GM12872 (cell line): ENCODE results near the gene RREB1.
A peak's percentile ranks its signal among the peaks of the same experiment; 100 is the strongest.

Experiments used
- TF ChIP-seq, protein P1 (sequence below): IDR thresholded peaks from 3 replicates; pipeline ENCODE4 v1.5.1; 2011; ENCODE audit warnings: low read depth, mild to moderate bottlenecking, low read length, moderate library complexity; ENCODE audit not compliant: insufficient read depth

RREB1 gene

DNA sequence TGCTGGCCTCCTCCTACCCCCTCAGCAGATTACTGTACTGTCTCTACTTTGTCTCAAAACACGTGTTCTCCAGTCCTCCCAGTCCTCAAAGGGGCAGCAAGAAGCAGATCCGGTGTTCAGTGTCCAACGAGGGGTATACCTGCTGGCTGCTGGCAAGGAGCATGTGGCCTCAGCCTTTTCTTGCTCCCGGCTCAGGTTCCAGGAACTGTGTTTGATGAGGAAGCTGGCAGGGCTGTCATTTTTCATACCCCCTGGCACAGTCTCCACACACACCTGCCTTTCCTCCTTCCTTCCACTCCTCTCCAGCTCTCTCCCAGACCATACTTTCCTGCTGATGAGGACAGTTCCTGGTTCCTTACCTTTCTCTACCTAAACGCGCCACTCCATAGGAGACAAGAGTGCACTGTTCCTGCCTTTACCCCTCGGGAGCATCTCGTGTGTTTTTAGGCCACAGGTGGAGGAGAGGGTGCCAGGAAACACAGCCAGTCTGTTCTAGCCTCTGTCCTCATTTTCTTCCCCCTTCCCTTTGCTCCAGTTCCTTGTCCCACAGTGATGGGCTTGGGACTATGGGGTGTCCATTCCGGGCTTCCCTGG lies 128.0 kb downstream of the RREB1 start:
- TF ChIP-seq, protein P1, sequence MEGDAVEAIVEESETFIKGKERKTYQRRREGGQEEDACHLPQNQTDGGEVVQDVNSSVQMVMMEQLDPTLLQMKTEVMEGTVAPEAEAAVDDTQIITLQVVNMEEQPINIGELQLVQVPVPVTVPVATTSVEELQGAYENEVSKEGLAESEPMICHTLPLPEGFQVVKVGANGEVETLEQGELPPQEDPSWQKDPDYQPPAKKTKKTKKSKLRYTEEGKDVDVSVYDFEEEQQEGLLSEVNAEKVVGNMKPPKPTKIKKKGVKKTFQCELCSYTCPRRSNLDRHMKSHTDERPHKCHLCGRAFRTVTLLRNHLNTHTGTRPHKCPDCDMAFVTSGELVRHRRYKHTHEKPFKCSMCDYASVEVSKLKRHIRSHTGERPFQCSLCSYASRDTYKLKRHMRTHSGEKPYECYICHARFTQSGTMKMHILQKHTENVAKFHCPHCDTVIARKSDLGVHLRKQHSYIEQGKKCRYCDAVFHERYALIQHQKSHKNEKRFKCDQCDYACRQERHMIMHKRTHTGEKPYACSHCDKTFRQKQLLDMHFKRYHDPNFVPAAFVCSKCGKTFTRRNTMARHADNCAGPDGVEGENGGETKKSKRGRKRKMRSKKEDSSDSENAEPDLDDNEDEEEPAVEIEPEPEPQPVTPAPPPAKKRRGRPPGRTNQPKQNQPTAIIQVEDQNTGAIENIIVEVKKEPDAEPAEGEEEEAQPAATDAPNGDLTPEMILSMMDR: no peak

DNA sequence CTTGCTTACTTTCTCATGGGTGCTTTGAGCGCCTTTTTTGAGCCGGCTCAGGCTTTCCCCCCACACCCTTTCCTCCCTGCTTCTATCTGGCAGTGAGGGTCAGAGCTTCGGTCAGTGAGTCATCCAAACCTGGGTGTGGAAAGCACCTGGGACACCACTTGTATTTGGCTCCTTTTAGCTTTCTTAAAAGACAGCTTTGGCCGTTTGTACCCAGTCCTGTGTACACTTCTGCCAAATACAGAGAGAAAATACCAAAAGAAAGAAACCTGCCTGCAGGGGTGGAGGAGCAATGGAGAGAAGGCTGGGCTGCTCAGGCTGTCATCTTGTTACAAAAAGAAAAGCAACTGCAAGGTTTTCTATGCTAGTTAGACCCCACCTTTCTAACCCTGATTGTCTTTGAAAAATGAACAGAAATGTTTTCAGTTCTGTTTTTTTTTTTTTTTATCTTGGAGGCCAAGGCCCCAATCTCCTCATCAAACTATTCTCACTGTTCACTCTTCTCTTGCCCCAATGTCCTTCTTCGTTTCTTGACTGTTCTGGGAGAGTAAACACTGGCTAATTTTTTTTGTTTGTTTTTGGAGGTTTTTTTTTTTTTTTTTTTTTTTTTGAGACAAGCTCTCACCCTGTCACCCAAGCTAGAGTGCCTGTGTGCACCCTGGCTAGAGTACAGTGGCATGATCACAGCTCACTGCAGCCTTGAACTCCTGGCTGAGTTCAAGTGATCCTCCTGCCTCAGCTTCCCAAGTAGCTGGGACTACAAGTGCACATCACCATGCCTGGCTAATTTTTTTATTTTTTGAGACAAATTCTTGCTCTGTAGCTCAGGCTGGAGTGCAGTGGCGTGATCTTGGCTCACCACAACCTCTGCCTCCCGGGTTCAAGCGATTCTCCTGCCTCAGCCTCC lies 128.8 kb downstream of the RREB1 start:
- TF ChIP-seq, protein P1: no peak; the same call in 2 of the 3 replicates

DNA sequence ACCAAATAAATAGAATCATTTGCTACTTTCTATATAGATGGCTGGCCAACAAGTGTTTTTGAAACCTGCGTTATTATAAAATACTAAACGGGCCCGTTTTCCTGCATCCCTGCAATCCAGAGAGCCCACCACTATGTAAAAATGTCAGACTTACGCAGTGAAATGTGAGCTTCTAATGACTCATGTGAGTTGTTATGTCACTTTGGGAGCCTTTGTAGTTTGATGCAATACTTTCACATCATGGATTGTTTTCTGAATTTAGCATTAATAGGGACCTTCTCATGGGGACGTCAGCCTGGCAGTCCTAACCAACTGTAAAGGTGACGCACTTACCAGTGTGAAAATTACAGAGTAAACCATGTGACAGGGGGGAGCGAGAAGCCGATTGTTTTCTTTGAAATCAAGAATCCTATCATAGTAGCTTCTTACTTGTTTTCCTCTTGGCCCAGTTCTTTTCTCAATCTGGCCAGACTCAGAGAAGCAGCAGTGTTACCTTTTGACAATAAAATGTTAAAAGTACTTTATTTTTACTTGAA lies 130.0 kb downstream of the RREB1 start:
- TF ChIP-seq, protein P1: no peak

DNA sequence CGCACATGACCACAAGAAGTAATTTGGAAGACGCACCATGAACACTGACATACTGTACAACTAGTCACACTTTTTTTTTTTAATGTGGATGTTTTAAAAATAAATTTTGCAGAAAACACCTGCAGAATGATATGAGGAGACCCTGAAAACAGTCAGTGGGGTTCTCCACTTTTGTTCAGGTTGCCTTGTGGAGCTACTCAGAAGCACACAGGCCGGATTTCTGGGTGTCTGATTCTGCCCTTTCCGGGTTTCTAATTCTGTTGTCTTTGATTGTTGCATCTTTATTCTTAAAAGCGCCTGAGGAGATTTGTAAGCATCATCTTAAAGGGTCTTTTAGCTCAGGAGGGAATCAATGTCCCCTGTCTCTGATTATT lies 130.8 kb downstream of the RREB1 start:
- TF ChIP-seq, protein P1: no peak

DNA sequence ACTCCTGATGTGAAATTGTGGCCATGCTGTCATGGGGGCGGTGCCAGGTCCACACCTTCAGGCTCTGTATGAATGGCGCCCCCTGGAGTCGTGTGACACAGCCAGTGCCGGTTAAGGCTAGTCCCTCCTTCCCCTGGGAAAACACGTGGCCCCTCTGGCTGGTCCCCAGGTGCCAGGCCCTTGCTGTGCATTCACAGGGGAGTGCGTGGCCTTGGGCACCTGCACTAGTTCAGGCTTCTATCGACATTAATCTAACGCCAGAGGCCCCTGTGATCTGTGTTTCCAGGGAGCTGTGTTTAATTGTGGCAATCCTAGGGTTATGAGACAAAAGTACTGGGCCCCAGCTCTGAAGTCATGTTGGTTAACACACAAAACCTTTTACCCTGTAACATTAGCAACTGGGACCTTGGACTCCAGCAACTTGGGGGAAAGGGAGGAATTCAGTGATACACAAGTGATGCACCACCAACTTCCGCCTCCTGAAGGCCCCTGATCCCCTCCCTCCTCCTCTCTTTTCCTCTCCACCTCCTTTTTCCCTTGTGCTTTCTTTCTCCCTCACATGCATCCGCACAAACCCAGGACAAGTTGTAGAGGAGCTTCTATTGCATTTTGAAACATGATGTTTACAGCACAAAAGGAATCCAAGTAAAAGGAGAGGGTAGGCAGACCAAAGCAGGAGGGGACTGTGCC lies 131.3 kb downstream of the RREB1 start:
- TF ChIP-seq, protein P1: peak; percentile 78

DNA sequence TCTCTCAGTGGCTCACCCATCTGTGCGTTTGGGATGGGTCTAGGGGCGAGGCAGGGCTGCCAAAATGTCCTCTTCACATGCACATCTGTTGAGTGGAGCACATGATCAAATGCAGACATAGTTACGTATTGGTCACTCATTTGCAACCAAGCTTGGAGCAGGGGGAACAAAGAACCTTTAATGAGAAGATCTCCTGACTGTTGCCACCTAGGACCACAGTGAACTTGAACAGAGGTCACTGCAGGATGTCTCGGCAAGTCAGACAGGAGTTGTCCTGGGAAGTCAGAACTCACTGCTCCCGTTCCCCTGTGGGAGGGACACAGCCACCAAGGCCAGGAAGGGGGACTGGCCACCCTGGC lies 131.8 kb downstream of the RREB1 start:
- TF ChIP-seq, protein P1: no peak

DNA sequence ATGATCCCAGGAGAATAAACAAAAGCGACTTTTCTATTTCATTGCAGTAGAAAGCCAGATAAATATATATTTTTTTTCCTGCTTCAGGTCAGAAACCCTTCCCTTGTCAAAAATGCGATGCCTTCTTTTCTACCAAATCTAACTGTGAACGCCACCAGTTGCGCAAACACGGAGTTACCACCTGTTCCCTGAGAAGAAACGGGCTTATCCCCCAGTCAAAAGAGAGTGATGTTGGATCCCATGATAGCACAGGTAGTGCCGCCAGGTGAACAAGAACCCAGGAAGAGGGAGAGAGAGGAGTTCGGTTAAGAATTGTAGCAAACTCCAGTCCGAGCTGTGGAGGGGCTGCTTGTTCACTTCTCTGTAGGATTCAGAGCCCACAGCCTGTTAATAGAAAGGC lies 132.6 kb downstream of the RREB1 start:
- TF ChIP-seq, protein P1: no peak
